B cell (primary cell): Measurements from ENCODE around the gene MSH2. TPM values are rescaled to one million over a fixed set of nuclear protein-coding genes. Genes with fewer than 3 reads are reported as not detected.

Source experiments
- ATAC-seq: fragments of 200-7000 bp; cut with Tn5 transposase; one replicate; pipeline ENCODE4 v1.10.0; 2021; ENCODE audit warnings: low read depth, mild to moderate bottlenecking, moderate number of reproducible peaks, moderate library complexity
- CTCF ChIA-PET: fragments of 350-600 bp; sonication (Branson Sonifier 250); formaldehyde crosslinking; loops from one replicate; lab custom pipeline; 2021; ENCODE audit warnings: antibody characterized with exemption, inconsistent platforms; lab: Charles Lee
- POLR2A ChIA-PET: fragments of 350-600 bp; sonication (Branson Sonifier 250); formaldehyde crosslinking; loops from one replicate; lab custom pipeline; 2021; ENCODE audit warnings: antibody characterized with exemption; lab: Charles Lee
- DNase-seq: peaks from one replicate; pipeline ENCODE4 v3.0.0; 2013
- H2AFZ ChIP-seq: 2 replicates; pipeline ENCODE4 v1.6.1; 2012; ENCODE audit warnings: mild to moderate bottlenecking, low read depth, low read length; ENCODE audit not compliant: insufficient read depth, poor library complexity, severe bottlenecking
- H3K27ac ChIP-seq, 2 donors: 1 replicate in 1 of 2; 2 replicates in 1 of 2; pipeline ENCODE4 v1.5.1; 2012 to 2013; ENCODE audit warnings: low read length in 2 of 2, mild to moderate bottlenecking in 2 of 2, moderate library complexity in 1 of 2
- H3K27me3 ChIP-seq, 4 experiments: fragments of 200-600 bp in 1 of 4; sonication (generic) in 1 of 4; replicated peaks in 1 of 4; 1 replicate in 2 of 4; 2 replicates in 2 of 4; pipeline versions ENCODE4 v1.6.1 to v1.7.0; 2013 to 2016; ENCODE audit warnings: low read length in 3 of 4, mild to moderate bottlenecking in 2 of 4, mixed read lengths in 1 of 4, moderate library complexity in 1 of 4; ENCODE audit not compliant: insufficient read depth in 4 of 4, control insufficient read depth in 3 of 4; ENCODE audit errors: control extremely low read depth in 1 of 4
- H3K36me3 ChIP-seq, 2 experiments: replicated peaks in 1 of 2; 1 replicate in 1 of 2; 2 replicates in 1 of 2; pipeline versions ENCODE4 v1.6.1 to v1.7.1; 2013; ENCODE audit warnings: low read length in 1 of 2; ENCODE audit not compliant: insufficient read depth in 2 of 2, control insufficient read depth in 1 of 2; ENCODE audit errors: control extremely low read depth in 1 of 2, extremely low read depth in 1 of 2
- H3K4me1 ChIP-seq, 2 donors: fragments of 200-600 bp in 1 of 2; sonication (generic) in 1 of 2; 1 replicate in 1 of 2; 2 replicates in 1 of 2; pipeline versions ENCODE4 v1.5.1 to v1.6.1; 2013 to 2017; ENCODE audit warnings: low read length in 2 of 2; ENCODE audit not compliant: control insufficient read depth in 2 of 2, insufficient read depth in 2 of 2
- H3K4me2 ChIP-seq: replicated peaks from 2 replicates; pipeline ENCODE3; 2012; ENCODE audit warnings: mild to moderate bottlenecking, low read depth, low read length; ENCODE audit not compliant: poor library complexity, severe bottlenecking
- H3K4me3 ChIP-seq, 5 experiments: fragments of 200-600 bp in 1 of 5; sonication (generic) in 1 of 5; 1 replicate in 3 of 5; 2 replicates in 2 of 5; pipeline versions ENCODE4 v1.5.1 to v1.7.0; 2011 to 2016; ENCODE audit warnings: low read length in 4 of 5, mild to moderate bottlenecking in 4 of 5, low read depth in 2 of 5, control low read depth in 1 of 5, moderate library complexity in 1 of 5; ENCODE audit not compliant: insufficient read depth in 1 of 5; ENCODE audit errors: control extremely low read depth in 1 of 5, extremely low read depth in 1 of 5
- H3K79me2 ChIP-seq: fragments of 200-600 bp; sonication (generic); one replicate; pipeline ENCODE4 v1.6.0; 2016; ENCODE audit warnings: low read length; ENCODE audit not compliant: control insufficient read depth, insufficient read depth
- H3K9ac ChIP-seq: fragments of 200-600 bp; sonication (generic); 2 replicates; pipeline ENCODE4 v1.6.1; 2017; ENCODE audit warnings: mild to moderate bottlenecking, low read length, moderate library complexity
- H3K9me3 ChIP-seq, 3 donors: one replicate each; pipeline versions ENCODE4 v1.6.1 to v1.7.1; 2013; ENCODE audit warnings: low read length in 2 of 3; ENCODE audit not compliant: control insufficient read depth in 2 of 3, insufficient read depth in 1 of 3; ENCODE audit errors: control extremely low read depth in 1 of 3
- H4K20me1 ChIP-seq: 2 replicates; pipeline ENCODE4 v1.6.0; 2012; ENCODE audit warnings: mild to moderate bottlenecking, low read length; ENCODE audit not compliant: insufficient read depth, control insufficient read depth, poor library complexity, severe bottlenecking
- H3K27ac Mint-ChIP-seq: one replicate; pipeline ENCODE4 v1.8.0; 2021; ENCODE audit warnings: mixed read lengths
- H3K27me3 Mint-ChIP-seq: one replicate; pipeline ENCODE4 v1.8.0; 2021; ENCODE audit warnings: mixed read lengths
- H3K4me1 Mint-ChIP-seq: one replicate; pipeline ENCODE4 v1.8.0; 2021; ENCODE audit warnings: mixed read lengths
- H3K4me3 Mint-ChIP-seq: one replicate; pipeline ENCODE4 v1.8.0; 2021; ENCODE audit warnings: mixed read lengths
- H3K9me3 Mint-ChIP-seq: one replicate; pipeline ENCODE4 v1.8.0; 2022; ENCODE audit warnings: mixed read lengths; ENCODE audit not compliant: insufficient read depth
- EZH2 ChIP-seq: IDR thresholded peaks from 2 replicates; pipeline ENCODE4 v1.6.1; 2012; ENCODE audit warnings: borderline replicate concordance, low read depth, mild to moderate bottlenecking, moderate library complexity, low read length; ENCODE audit not compliant: insufficient read depth, poor library complexity, severe bottlenecking
- WGBS: methylation state at CpG from one replicate; pipeline ENCODE4 v1.1.5; 2013; ENCODE audit warnings: missing lambda C conversion rate; ENCODE audit not compliant: insufficient coverage; 5-methylcytosine and 5-hydroxymethylcytosine counted together
- intact Hi-C: fragments of 100-400 bp; cut with micrococcal nuclease; formaldehyde crosslinking; loops from one replicate; pipeline ENCODE4 v1.10.0; 2022
- polyA minus RNA-seq: library from RNA; depleted of rRNA, polyadenylated mRNA; stranded (reverse); fragments of >200 nt; gene quantifications from 2 replicates; pipeline ENCODE4 v1.2.3, GENCODE V29; 2012
- polyA plus RNA-seq: library from polyadenylated mRNA; depleted of rRNA; stranded (reverse); fragments of >200 nt; gene quantifications from 2 replicates; pipeline ENCODE4 v1.2.3, GENCODE V29; 2012
- total RNA-seq, 2 donors: library from RNA; stranded (reverse); fragments of 120-200 nt in 1 of 2; gene quantifications; 1 replicate in 1 of 2; 2 replicates in 1 of 2; pipeline versions ENCODE4 v1.2.3 to v1.2.4, GENCODE V29; 2013 to 2022
- TF ChIP-seq, protein P1 (sequence below): fragments of 200-600 bp; IDR thresholded peaks from one replicate; pipeline ENCODE4 v1.8.0; 2022; ENCODE audit warnings: antibody characterized with exemption, mild to moderate bottlenecking

MSH2 gene
- total RNA-seq: 21.9 and 24.9 TPM in 2 replicates
- 24.5 TPM for total RNA-seq (2013)
- 7.3 and 7.4 TPM in 2 replicates for polyA plus RNA-seq
- polyA minus RNA-seq: 8.3 and 11.2 TPM in 2 replicates

DNA sequence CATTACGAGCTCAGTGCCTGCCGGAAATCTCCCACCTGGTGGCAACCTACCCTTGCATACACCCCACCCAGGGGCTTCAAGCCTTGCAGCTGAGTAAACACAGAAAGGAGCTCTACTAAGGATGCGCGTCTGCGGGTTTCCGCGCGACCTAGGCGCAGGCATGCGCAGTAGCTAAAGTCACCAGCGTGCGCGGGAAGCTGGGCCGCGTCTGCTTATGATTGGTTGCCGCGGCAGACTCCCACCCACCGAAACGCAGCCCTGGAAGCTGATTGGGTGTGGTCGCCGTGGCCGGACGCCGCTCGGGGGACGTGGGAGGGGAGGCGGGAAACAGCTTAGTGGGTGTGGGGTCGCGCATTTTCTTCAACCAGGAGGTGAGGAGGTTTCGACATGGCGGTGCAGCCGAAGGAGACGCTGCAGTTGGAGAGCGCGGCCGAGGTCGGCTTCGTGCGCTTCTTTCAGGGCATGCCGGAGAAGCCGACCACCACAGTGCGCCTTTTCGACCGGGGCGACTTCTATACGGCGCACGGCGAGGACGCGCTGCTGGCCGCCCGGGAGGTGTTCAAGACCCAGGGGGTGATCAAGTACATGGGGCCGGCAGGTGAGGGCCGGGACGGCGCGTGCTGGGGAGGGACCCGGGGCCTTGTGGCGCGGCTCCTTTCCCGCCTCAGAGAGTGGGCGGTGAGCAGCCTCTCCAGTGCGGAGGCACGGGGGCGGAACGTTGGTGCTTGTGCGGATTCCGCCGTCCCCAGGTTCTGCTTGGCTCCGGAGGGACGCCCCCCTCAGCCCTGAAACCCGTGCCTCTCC, at the start of gene MSH2:
Gene MSH2 (plus strand): TSS at position 352 of the 804 bp plus-strand sequence. CDS start 36 bp downstream, at position 388.
- ChIA-PET CTCF (interaction anchor here (0.8 to 1.8 kb wide), 8 partner anchors 15 to 364 kb away, joined by 3 to 9 read pairs (median 4); no protein-coding TSS in a partner anchor), POLR2A (interaction anchor here (0.6 kb wide), 1 partner anchor 351 kb away, joined by 3 read pairs; no protein-coding TSS in a partner anchor)
- no peaks in the 10 kb centered on the region for H3K9me3 Mint-ChIP-seq
- no peaks in the 10 kb centered on the region for H3K27me3 Mint-ChIP-seq
- intact Hi-C loops: loop anchor here (1.0 to 5.0 kb wide), 4 partner anchors 66 to 486 kb away; partner anchors contain the start of genes MCFD2 and MSH6
- H4K20me1 ChIP-seq: peaks cover 6% of the 10 kb centered on the region
- H3K9me3 ChIP-seq: peaks cover 0 to 7% (median 0%) of the 10 kb centered on the region in 3 donors
- peak within 1 kb of the TSS; percentile 59 to 63 for H3K27ac ChIP-seq
- H3K4me1 ChIP-seq: peaks cover 11 to 21% of the 10 kb centered on the region in 2 donors
- H3K27me3 ChIP-seq: no peaks in the 10 kb centered on the region
- no peaks in the 10 kb centered on the region for H3K36me3 ChIP-seq
- under 1% methylated on average over 73 of the region's 73 CpGs for WGBS
- peak within 1 kb of the TSS; percentile 46 to 97 (median 94) for H3K4me3 ChIP-seq
- H3K4me1 Mint-ChIP-seq: peaks cover 32% of the 10 kb centered on the region
- TF ChIP-seq EZH2: no peak
- TF ChIP-seq, protein P1, sequence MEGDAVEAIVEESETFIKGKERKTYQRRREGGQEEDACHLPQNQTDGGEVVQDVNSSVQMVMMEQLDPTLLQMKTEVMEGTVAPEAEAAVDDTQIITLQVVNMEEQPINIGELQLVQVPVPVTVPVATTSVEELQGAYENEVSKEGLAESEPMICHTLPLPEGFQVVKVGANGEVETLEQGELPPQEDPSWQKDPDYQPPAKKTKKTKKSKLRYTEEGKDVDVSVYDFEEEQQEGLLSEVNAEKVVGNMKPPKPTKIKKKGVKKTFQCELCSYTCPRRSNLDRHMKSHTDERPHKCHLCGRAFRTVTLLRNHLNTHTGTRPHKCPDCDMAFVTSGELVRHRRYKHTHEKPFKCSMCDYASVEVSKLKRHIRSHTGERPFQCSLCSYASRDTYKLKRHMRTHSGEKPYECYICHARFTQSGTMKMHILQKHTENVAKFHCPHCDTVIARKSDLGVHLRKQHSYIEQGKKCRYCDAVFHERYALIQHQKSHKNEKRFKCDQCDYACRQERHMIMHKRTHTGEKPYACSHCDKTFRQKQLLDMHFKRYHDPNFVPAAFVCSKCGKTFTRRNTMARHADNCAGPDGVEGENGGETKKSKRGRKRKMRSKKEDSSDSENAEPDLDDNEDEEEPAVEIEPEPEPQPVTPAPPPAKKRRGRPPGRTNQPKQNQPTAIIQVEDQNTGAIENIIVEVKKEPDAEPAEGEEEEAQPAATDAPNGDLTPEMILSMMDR: no peak
- H3K79me2 ChIP-seq: peaks cover 33% of the 10 kb centered on the region
- peak within 1 kb of the TSS; percentile 88 for H2AFZ ChIP-seq
- H3K4me2 ChIP-seq: peak within 1 kb of the TSS; percentile 81
- H3K4me3 Mint-ChIP-seq: peak within 1 kb of the TSS; percentile 98
- peak; percentile 99 for ATAC-seq
- H3K9ac ChIP-seq: peak within 1 kb of the TSS; percentile 83
- peak within 1 kb of the TSS; percentile 95 for H3K27ac Mint-ChIP-seq
- peak; percentile 94 for DNase-seq
